SK-N-SH (cell line): Measurements from ENCODE around the gene ENTPD7. TPM values are rescaled to one million over a fixed set of nuclear protein-coding genes. Genes with fewer than 3 reads are reported as not detected.

Experiments
- CTCF ChIA-PET: fragments of 300-600, 350-600 bp; formaldehyde crosslinking; extraction: SDS; loops from one replicate; lab custom pipeline; 2021; lab: Yijun Ruan, JAX
- POLR2A ChIA-PET: fragments of 350-600 bp; sonication (Branson Sonifier 250); formaldehyde crosslinking; extraction: SDS; loops from one replicate; lab custom pipeline; 2020; ENCODE audit warnings: antibody characterized with exemption, inconsistent platforms; lab: Yijun Ruan, JAX
- DNase-seq: peaks from one replicate; pipeline ENCODE4 v3.0.0; 2012
- H2AFZ ChIP-seq: fragments of 200-600 bp; sonication (generic); 2 replicates; pipeline ENCODE4 v1.8.1; 2016; ENCODE audit warnings: antibody characterized with exemption, mild to moderate bottlenecking, low read depth
- H3F3A ChIP-seq: fragments of 200-600 bp; sonication (generic); replicated peaks from 2 replicates; pipeline ENCODE3; 2016; ENCODE audit warnings: antibody characterized with exemption, mild to moderate bottlenecking; ENCODE audit not compliant: insufficient read depth
- H3K27ac ChIP-seq, 2 experiments: fragments of 200-500 bp in 1 of 2; fragments of 200-600 bp in 1 of 2; sonication (Bioruptor generic) in 1 of 2; sonication (generic), shearing (Covaris generic) in 1 of 2; 2 replicates each; pipeline versions ENCODE4 v1.5.1 to v1.6.1; 2014 to 2016; ENCODE audit warnings: low read depth in 2 of 2, inconsistent platforms in 1 of 2, low read length in 1 of 2, mild to moderate bottlenecking in 1 of 2, mixed read lengths in 1 of 2
- H3K27me3 ChIP-seq: fragments of 200-600 bp; sonication (generic), shearing (Covaris generic); 2 replicates; pipeline ENCODE4 v1.6.1; 2016; ENCODE audit warnings: mixed run types; ENCODE audit not compliant: insufficient read depth
- H3K36me3 ChIP-seq, 2 experiments: fragments of 200-500 bp in 1 of 2; fragments of 200-600 bp in 1 of 2; sonication (Bioruptor generic) in 1 of 2; sonication (generic) in 1 of 2; replicated peaks in 1 of 2; 2 replicates each; pipeline versions ENCODE3 to v1.5.1; 2014 to 2016; ENCODE audit warnings: low read length in 1 of 2, mild to moderate bottlenecking in 1 of 2; ENCODE audit not compliant: insufficient read depth in 2 of 2, control insufficient read depth in 1 of 2
- H3K4me1 ChIP-seq, 2 experiments: fragments of 200-500 bp in 1 of 2; fragments of 200-600 bp in 1 of 2; sonication (Bioruptor generic) in 1 of 2; sonication (generic), shearing (Covaris generic) in 1 of 2; 2 replicates each; pipeline versions ENCODE4 v1.5.1 to v1.6.1; 2014 to 2016; ENCODE audit warnings: low read depth in 1 of 2, low read length in 1 of 2, mixed run types in 1 of 2; ENCODE audit not compliant: insufficient read depth in 2 of 2, control insufficient read depth in 1 of 2
- H3K4me2 ChIP-seq: fragments of 200-600 bp; sonication (generic), shearing (Covaris generic); 2 replicates; pipeline ENCODE4 v1.6.1; 2017; ENCODE audit warnings: mixed run types
- H3K4me3 ChIP-seq, 2 experiments: fragments of 200-500 bp in 1 of 2; fragments of 200-600 bp in 1 of 2; sonication (Bioruptor generic) in 1 of 2; sonication (generic), shearing (Covaris generic) in 1 of 2; 2 replicates each; pipeline versions ENCODE4 v1.5.1 to v1.8.1; 2014 to 2016; ENCODE audit warnings: low read depth in 2 of 2, inconsistent platforms in 1 of 2, low read length in 1 of 2, mild to moderate bottlenecking in 1 of 2, mixed read lengths in 1 of 2, moderate library complexity in 1 of 2
- H3K79me2 ChIP-seq: fragments of 200-600 bp; sonication (generic); 2 replicates; pipeline ENCODE4 v1.8.1; 2017; ENCODE audit warnings: mild to moderate bottlenecking; ENCODE audit not compliant: insufficient read depth
- H3K9ac ChIP-seq: fragments of 200-600 bp; sonication (generic); 2 replicates; pipeline ENCODE4 v1.6.1; 2017; ENCODE audit warnings: mixed run types
- H3K9me2 ChIP-seq: fragments of 200-600 bp; sonication (generic); 2 replicates; pipeline ENCODE4 v1.6.1; 2017; ENCODE audit warnings: mixed run types
- H3K9me3 ChIP-seq: fragments of 200-600 bp; sonication (generic); 2 replicates; pipeline ENCODE4 v1.6.1; 2017; ENCODE audit warnings: mixed run types, mild to moderate bottlenecking, moderate library complexity
- H4K20me1 ChIP-seq: fragments of 200-600 bp; sonication (generic); 2 replicates; pipeline ENCODE4 v1.6.1; 2017; ENCODE audit warnings: mild to moderate bottlenecking, mixed run types; ENCODE audit not compliant: insufficient read depth
- CHD2 ChIP-seq: fragments of 150-350 bp; IDR thresholded peaks from 2 replicates; pipeline ENCODE4 v1.6.1; 2018; ENCODE audit warnings: low read length; ENCODE audit not compliant: partially characterized antibody
- ELF1 ChIP-seq: IDR thresholded peaks from 2 replicates; pipeline ENCODE4 v1.4.0; 2012
- EP300 ChIP-seq, 2 experiments: IDR thresholded peaks; 2 replicates each; pipeline versions ENCODE4 v1.4.0 to v1.6.1; 2012; ENCODE audit warnings: borderline replicate concordance in 1 of 2, low read depth in 1 of 2, low read length in 1 of 2
- EZH2phosphoT487 ChIP-seq: fragments of 200-600 bp; sonication (generic); IDR thresholded peaks from 2 replicates; pipeline ENCODE4 v1.6.1; 2017; ENCODE audit warnings: low read depth, mixed run types, mild to moderate bottlenecking, antibody characterized with exemption, moderate library complexity, borderline replicate concordance
- GABPA ChIP-seq: IDR thresholded peaks from 2 replicates; pipeline ENCODE4 v1.4.0; 2012; ENCODE audit warnings: low read depth, mild to moderate bottlenecking
- JUND ChIP-seq: IDR thresholded peaks from 2 replicates; pipeline ENCODE4 v1.4.0; 2012
- RAD21 ChIP-seq: IDR thresholded peaks from 2 replicates; pipeline ENCODE4 v1.6.1; 2012; ENCODE audit warnings: mild to moderate bottlenecking, low read length
- RXRA ChIP-seq: IDR thresholded peaks from 2 replicates; pipeline ENCODE4 v1.4.0; 2012; ENCODE audit warnings: low read depth, mild to moderate bottlenecking, borderline replicate concordance
- SIN3A ChIP-seq: IDR thresholded peaks from 2 replicates; pipeline ENCODE4 v1.6.1; 2012; ENCODE audit warnings: low read depth, mild to moderate bottlenecking, low read length, moderate library complexity, borderline replicate concordance
- SMC3 ChIP-seq: IDR thresholded peaks from 2 replicates; pipeline ENCODE4 v1.6.1; 2012; ENCODE audit warnings: low read depth, low read length, improper control_type of control experiment
- WGBS: methylation state at CpG from one replicate; pipeline ENCODE4 v1.1.6; 2017; ENCODE audit warnings: low lambda C conversion rate; 5-methylcytosine and 5-hydroxymethylcytosine counted together
- polyA plus RNA-seq, 3 experiments: library from polyadenylated mRNA; depleted of rRNA; stranded (reverse); fragments of >200 nt; gene quantifications; 2 replicates each; pipeline ENCODE4 v1.2.3, GENCODE V29; 2012
- TF ChIP-seq, protein P1 (sequence below): fragments of 150-350 bp; IDR thresholded peaks from 2 replicates; pipeline ENCODE4 v1.6.1; 2016; ENCODE audit warnings: mild to moderate bottlenecking, low read depth, low read length
- TF ChIP-seq, protein P2 (sequence below): IDR thresholded peaks from 2 replicates; pipeline ENCODE4 v1.4.0; 2012; ENCODE audit warnings: low read depth
- TF ChIP-seq, protein P3 (sequence below): IDR thresholded peaks from 2 replicates; pipeline ENCODE4 v1.4.0; 2012; ENCODE audit warnings: low read depth, borderline replicate concordance
- TF ChIP-seq, protein P4 (sequence below): IDR thresholded peaks from 2 replicates; pipeline ENCODE4; 2012

ENTPD7 gene
- polyA plus RNA-seq, 1 of the 3 experiments (the other 2 are of a cell fraction): 3.9 TPM

DNA sequence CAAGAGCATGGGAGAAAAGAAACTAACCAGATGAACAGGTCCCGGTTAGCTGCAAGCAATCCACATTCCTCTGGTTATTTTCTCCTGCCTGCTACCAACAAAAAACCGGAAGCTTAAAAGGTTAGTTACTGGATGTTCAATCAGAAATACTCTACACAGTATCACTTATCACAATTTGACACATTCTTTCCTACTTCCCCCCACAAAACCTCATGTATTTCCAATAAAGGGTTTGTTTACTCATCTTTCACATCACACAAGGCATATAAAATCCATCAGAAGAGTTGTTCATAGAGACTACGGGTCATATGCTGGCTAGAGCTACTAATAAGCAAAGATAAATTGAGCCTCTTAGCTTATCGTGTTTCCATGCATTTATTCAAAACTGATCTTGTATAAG lies 43.9 kb upstream of the ENTPD7 start:
- H3F3A ChIP-seq: peaks cover 4% of the 10 kb centered on the region
- H2AFZ ChIP-seq: no peak overlapping the region
- no peak overlapping the region for H3K4me2 ChIP-seq
- ChIA-PET CTCF (interaction anchor here (1.0 to 7.1 kb wide), 3 partner anchors 56 to 223 kb away, joined by 7 to 49 read pairs (median 46); no protein-coding TSS in a partner anchor), POLR2A (no interaction called here)
- no peak overlapping the region for H3K4me3 ChIP-seq
- whole genome bisulfite sequencing: 98% methylated on average over 4 of the region's 4 CpGs
- peaks cover 47% of the 10 kb centered on the region for H3K79me2 ChIP-seq
- H3K27ac ChIP-seq: no peak overlapping the region
- H3K9me3 ChIP-seq: no peaks in the 10 kb centered on the region
- H3K36me3 ChIP-seq: peaks cover 23 to 29% of the 10 kb centered on the region in 2 experiments
- no peak overlapping the region for H3K9ac ChIP-seq
- DNase-seq: no peak
- H4K20me1 ChIP-seq: peaks cover 15% of the 10 kb centered on the region; the same call in 1 of the 2 replicates
- H3K4me1 ChIP-seq: peaks cover 0 to 12% of the 10 kb centered on the region in 2 experiments; a peak in 2 of 4 replicates
- no peaks in the 10 kb centered on the region for H3K27me3 ChIP-seq
- TF ChIP-seq JUND (no peak), EP300 (IDR thresholded peaks at IDR 0.05; ENCODE audit: borderline replicate concordance in 1 of 2, low read depth in 1 of 2, low read length in 1 of 2) (no peak), SIN3A (no peak), SMC3 (no peak), GABPA (no peak), ELF1 (no peak)
- TF ChIP-seq, protein P1, sequence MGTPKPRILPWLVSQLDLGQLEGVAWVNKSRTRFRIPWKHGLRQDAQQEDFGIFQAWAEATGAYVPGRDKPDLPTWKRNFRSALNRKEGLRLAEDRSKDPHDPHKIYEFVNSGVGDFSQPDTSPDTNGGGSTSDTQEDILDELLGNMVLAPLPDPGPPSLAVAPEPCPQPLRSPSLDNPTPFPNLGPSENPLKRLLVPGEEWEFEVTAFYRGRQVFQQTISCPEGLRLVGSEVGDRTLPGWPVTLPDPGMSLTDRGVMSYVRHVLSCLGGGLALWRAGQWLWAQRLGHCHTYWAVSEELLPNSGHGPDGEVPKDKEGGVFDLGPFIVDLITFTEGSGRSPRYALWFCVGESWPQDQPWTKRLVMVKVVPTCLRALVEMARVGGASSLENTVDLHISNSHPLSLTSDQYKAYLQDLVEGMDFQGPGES: no peak
- TF ChIP-seq, protein P2, sequence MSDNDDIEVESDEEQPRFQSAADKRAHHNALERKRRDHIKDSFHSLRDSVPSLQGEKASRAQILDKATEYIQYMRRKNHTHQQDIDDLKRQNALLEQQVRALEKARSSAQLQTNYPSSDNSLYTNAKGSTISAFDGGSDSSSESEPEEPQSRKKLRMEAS: no peak
- no peaks in the 10 kb centered on the region for H3K9me2 ChIP-seq

DNA sequence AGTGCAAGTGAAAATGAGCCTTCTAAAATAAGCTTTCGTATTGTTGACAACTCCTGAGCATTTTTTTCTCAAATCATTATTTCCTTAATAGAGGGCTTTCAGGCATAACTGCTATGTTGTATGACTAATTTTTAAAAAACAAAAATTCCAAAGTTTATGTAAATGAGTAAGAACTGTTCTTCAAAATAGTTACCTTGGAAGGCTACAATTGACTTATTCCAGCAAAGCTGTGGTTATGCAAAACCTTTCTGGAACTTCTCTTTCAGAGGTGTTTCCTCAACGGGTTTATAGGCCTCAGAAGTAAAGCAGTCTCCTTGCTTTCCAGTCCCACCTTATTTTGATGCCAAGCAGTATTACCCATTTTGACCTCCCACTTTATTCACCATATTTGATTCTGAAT lies 41.6 kb upstream of the ENTPD7 start:
- Histone ChIP-seq H3K9ac (peak overlapping the region; percentile 80; the same call in 1 of the 2 replicates), H3K27me3 (no peaks in the 10 kb centered on the region), H3F3A (peaks cover 17% of the 10 kb centered on the region), H3K4me1 (peaks cover 5 to 17% of the 10 kb centered on the region in 2 experiments; a peak in 3 of 4 replicates), H3K27ac (no peak overlapping the region), H3K9me3 (no peaks in the 10 kb centered on the region), H3K9me2 (no peaks in the 10 kb centered on the region), H3K79me2 (peaks cover 47% of the 10 kb centered on the region), H3K36me3 (peaks cover 11 to 15% of the 10 kb centered on the region in 2 experiments), H3K4me2 (peak overlapping the region; percentile 86), H2AFZ (no peak overlapping the region), H3K4me3 (peak overlapping the region in 1 of 2 experiments; percentile 75; a peak in 1 of 4 replicates), H4K20me1 (peaks cover 15% of the 10 kb centered on the region; the same call in 1 of the 2 replicates)
- no peak for DNase-seq
- 88% methylated on average over 2 of the region's 2 CpGs for WGBS
- CTCF ChIA-PET: interaction anchor here (1.2 to 7.1 kb wide), 4 partner anchors 12 to 224 kb away, joined by 4 to 49 read pairs (median 28); no protein-coding TSS in a partner anchor
- POLR2A ChIA-PET: no interaction called here
- TF ChIP-seq GABPA (no peak), EZH2phosphoT487 (no peak), RXRA (no peak), EP300 (IDR thresholded peaks at IDR 0.05; ENCODE audit: borderline replicate concordance in 1 of 2, low read depth in 1 of 2, low read length in 1 of 2) (no peak), RAD21 (no peak), CHD2 (no peak)
- TF ChIP-seq, protein P3, sequence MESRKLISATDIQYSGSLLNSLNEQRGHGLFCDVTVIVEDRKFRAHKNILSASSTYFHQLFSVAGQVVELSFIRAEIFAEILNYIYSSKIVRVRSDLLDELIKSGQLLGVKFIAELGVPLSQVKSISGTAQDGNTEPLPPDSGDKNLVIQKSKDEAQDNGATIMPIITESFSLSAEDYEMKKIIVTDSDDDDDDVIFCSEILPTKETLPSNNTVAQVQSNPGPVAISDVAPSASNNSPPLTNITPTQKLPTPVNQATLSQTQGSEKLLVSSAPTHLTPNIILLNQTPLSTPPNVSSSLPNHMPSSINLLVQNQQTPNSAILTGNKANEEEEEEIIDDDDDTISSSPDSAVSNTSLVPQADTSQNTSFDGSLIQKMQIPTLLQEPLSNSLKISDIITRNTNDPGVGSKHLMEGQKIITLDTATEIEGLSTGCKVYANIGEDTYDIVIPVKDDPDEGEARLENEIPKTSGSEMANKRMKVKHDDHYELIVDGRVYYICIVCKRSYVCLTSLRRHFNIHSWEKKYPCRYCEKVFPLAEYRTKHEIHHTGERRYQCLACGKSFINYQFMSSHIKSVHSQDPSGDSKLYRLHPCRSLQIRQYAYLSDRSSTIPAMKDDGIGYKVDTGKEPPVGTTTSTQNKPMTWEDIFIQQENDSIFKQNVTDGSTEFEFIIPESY: no peak
- TF ChIP-seq, protein P4, sequence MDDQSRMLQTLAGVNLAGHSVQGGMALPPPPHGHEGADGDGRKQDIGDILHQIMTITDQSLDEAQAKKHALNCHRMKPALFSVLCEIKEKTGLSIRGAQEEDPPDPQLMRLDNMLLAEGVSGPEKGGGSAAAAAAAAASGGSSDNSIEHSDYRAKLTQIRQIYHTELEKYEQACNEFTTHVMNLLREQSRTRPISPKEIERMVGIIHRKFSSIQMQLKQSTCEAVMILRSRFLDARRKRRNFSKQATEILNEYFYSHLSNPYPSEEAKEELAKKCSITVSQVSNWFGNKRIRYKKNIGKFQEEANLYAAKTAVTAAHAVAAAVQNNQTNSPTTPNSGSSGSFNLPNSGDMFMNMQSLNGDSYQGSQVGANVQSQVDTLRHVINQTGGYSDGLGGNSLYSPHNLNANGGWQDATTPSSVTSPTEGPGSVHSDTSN: no peak
